Prostate gland (tissue), 2 donors: ENCODE results near the gene NEK4.

Experiments used
- CTCF ChIP-seq, 4 experiments: fragments of 200-600 bp in 2 of 4; fragments of 450-650 bp in 2 of 4; sonication (generic) in 2 of 4; IDR thresholded peaks; 1 replicate in 3 of 4; 2 replicates in 1 of 4; pipeline ENCODE4 v1.5.1; 2016 to 2019; ENCODE audit warnings: antibody characterized with exemption in 4 of 4, mild to moderate bottlenecking in 2 of 4, moderate library complexity in 2 of 4
- POLR2A ChIP-seq: fragments of 450-650 bp; IDR thresholded peaks from one replicate; pipeline ENCODE4 v1.6.1; 2016; ENCODE audit warnings: antibody characterized with exemption, mild to moderate bottlenecking
- POLR2AphosphoS5 ChIP-seq: sonication (generic); formaldehyde crosslinking; IDR thresholded peaks from one replicate; pipeline ENCODE4 v1.6.1; 2017; ENCODE audit warnings: antibody characterized with exemption

GRCh38 chr3:52791928-52792327, 21.2 kb upstream of the NEK4 start:
- TF ChIP-seq POLR2A (no peak), CTCF (IDR thresholded peaks at IDR 0.05) (no peak), POLR2AphosphoS5 (no peak)
